C4-2B (cell line): ENCODE measurements around the gene CYB561.

Experiments used
- H3K27ac ChIP-seq: fragments of 450-650 bp; 2 replicates; pipeline ENCODE4 v1.5.1; 2017
- CTCF ChIP-seq: fragments of 450-650 bp; conservative IDR thresholded peaks from 2 replicates; pipeline ENCODE4 v1.5.1; 2017; ENCODE audit warnings: mild to moderate bottlenecking
- ZFX ChIP-seq: fragments of 450-650 bp; IDR thresholded peaks from 2 replicates; pipeline ENCODE4 v1.6.1; 2017

Gene CYB561

GRCh38 chr17:63438092-63439051, 7.7 kb downstream of the CYB561 start:
- H3K27ac ChIP-seq = peak overlapping the region; percentile 92
- TF ChIP-seq CTCF = no peak
- TF ChIP-seq ZFX = no peak

- no peak for TF ChIP-seq CTCF
- TF ChIP-seq ZFX = no peak
- peak overlapping the region; percentile 92 for H3K27ac ChIP-seq
Observed at GRCh38 chr17:63437287-63438091, 8.6 kb downstream of the CYB561 start.

- peak overlapping the region; percentile 92 for H3K27ac ChIP-seq
- TF ChIP-seq CTCF = no peak; the same call in 1 of the 2 replicates
- no peak for TF ChIP-seq ZFX
Observed at GRCh38 chr17:63436523-63437110, 9.5 kb downstream of the CYB561 start.

GRCh38 chr17:63435681-63436522, 10.2 kb downstream of the CYB561 start:
- peak overlapping the region; percentile 92 for H3K27ac ChIP-seq

GRCh38 chr17:63434951-63435571, 11.0 kb downstream of the CYB561 start:
- 0 out of 2 replicates have a peak, but pooled peaks have one; percentile 11 for TF ChIP-seq ZFX
- no peak; the same call in 1 of the 2 replicates for TF ChIP-seq CTCF
- peak overlapping the region; percentile 92 for H3K27ac ChIP-seq

More at GRCh38 chr17:63435681-63436522, 10.2 kb downstream of the CYB561 start:
- TF ChIP-seq ZFX (0 out of 2 replicates have a peak, but pooled peaks have one; percentile 8), CTCF (peak; percentile 59)
